Stimulated activated CD8-positive, alpha-beta memory T cell treated with anti-CD3 and anti-CD28 coated beads, Interleukin-7, amount 100 ng/mL, for 24 hours (primary cell): ENCODE measurements around the gene FRYL.
A peak's percentile ranks its signal among the peaks of the same experiment; 100 is the strongest.

Source experiments
- DNase-seq: peaks from one replicate; pipeline ENCODE4 v3.0.0-alpha.2; 2020; ENCODE audit warnings: low read depth

FRYL gene

GRCh38 chr4:48620093-48620492 is 160.0 kb downstream of the FRYL start:
- DNase-seq = no peak

DNA sequence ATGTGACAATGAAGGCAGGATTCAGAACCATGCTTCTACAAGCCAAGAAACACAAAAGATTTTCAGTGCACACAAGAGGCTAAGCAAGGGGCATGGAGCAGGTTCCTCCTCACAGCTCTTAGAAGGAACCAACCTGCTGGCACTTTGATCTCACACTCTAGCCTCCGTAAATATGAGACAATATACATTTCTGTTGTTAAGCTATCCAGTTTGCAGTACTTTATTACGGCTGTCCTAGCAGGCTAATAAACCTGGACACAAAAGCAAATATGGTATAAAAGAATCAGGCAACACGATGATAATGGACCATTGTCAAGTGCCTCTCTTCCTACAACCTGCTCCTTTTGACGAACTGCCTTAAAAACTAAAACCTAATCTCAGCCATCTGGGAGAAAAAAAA is 175.6 kb downstream of the FRYL start:
- no peak for DNase-seq

DNA sequence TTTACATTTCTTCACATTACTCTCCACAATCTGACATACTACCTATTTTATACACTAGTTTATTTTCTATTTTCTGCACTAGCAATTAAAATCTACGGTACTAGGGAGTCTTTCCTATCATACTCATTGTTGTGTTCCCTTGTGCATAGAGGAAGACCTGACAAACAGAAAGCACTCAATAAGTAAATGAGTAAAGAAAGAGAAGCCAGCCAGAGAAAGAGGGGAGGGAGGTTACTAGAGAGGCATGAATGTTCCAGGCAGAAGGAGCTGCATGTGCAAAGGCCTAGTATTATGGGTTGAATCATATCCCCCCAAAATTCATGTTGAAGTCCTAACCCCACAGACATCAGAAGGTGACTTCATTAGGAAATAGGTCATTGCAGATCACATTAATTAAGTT is 176.0 kb downstream of the FRYL start:
- DNase-seq = no peak

GRCh38 chr4:48603366-48604003 is 176.6 kb downstream of the FRYL start:
- DNase-seq = no peak

DNA sequence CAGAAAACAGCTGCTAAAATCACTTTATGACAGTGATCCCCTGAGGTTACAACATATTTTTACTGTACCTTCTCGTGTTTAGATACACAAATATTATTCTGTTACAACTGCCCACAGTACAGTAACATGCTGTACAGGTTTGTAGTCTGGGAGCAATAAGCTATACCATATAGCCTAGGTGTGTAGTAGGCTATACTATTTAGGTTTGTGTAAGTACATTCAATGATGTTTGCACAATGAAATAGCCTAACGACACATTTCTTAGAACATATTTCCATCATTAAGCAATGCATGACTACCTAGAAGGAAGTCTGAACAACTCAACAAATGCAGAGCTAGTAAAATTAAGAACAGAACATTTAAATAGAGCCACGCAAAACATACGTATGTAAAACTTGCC is 177.3 kb downstream of the FRYL start:
- no peak for DNase-seq

- DNase-seq = no peak
Measured at GRCh38 chr4:48602222-48602621, 177.9 kb downstream of the FRYL start.

GRCh38 chr4:48596336-48596735 is 183.7 kb downstream of the FRYL start:
- DNase-seq = no peak

- no peak for DNase-seq
Measured at GRCh38 chr4:48594180-48594579, 185.9 kb downstream of the FRYL start.

DNA sequence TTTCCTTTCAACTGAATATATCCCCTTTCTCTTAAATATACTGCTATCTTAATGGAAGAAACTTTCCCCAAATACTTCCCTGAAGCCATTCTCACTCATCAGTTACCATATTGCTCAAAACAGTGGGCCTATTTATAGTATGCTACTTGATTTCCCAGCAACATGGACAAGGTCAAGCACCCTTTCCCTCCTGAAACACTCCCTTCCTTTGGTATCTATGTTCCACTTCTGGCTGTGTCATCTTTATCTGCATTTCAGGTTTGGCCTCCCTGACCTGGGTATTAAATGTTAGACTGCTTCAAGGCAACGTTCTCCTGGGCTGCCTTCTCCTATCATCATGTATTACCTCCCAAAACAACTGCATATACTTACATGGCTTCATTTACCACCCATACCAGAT is 188.7 kb downstream of the FRYL start:
- DNase-seq = no peak

- DNase-seq = no peak
Measured at GRCh38 chr4:48590884-48591283, 189.2 kb downstream of the FRYL start.

DNA sequence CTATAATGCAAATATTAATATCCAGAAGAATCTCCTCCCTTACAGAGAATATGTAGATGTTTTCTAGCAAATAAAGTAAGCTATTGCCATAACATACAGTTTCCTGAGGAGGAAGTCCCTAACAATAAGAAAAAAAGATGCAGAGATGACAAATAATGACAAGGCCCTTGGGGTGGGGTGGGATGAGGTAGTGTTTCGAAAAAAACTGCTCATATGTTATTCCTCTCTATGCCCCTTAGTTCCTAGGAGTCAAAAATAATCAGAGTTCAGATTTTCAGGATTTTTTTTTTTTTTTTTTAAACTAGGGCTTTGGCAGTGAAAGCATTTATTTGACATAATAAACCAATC is 191.0 kb downstream of the FRYL start:
- DNase-seq = no peak

- DNase-seq = no peak
Measured at GRCh38 chr4:48588230-48589097, 191.6 kb downstream of the FRYL start.

- no peak for DNase-seq
Measured at GRCh38 chr4:48585401-48585800, 194.7 kb downstream of the FRYL start.

DNA sequence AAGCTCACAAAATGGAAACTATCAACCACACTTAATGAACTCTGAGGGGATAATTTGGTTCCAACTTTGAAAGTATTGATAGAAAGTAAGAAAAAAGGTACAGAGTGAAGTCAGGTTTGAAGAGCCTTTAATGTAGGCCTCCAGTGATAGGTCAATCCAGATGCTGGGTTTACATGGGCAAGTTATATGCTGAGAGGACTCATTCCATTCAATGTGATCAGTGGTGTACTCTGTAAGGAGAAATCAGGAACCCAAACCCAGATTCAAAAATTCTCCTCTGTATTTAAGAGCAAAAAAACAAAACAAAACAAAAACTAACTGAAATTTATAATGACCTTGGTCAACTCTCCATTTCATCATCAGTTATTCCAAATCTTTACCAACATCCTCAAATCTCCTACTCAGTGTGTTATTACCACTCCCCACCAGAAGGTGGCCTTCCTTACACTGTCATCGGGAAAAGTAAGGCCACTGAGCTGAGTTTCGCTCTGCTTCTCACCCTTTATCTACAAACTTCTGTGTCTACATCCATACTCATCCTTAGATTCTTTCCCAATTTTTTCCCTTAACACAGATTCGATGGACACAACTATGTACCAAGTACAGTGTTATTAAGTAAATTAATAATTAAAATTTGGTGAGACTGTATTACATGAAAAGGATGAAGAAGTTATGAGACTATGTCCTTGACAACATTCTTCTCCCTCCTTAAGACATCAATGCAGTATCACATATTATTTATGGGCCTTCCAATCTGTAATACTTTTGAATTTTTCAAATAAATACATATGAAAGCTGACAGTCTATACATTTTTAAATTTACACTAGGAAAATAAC is 201.7 kb downstream of the FRYL start:
- peak; percentile 9 for DNase-seq

GRCh38 chr4:48575964-48576363 is 204.1 kb downstream of the FRYL start:
- no peak for DNase-seq

DNA sequence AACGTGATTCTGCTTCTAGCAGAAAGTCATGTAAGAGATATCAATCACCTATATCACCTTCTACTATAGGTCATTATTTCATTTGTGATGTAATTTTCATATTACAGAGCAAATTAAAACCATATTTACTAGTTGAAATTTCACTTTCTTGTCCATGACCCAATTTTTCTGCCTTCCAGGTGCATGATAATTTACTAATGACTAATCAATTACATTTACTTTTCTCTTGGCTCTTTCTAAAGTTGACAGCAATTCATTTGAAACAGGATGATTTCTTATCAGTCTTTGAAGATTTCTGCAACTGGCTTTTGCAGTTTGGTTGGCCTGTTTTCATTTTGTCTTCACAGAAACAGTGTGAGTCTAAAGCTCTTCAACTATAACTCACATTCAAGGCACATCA is 208.6 kb downstream of the FRYL start:
- DNase-seq = no peak

DNA sequence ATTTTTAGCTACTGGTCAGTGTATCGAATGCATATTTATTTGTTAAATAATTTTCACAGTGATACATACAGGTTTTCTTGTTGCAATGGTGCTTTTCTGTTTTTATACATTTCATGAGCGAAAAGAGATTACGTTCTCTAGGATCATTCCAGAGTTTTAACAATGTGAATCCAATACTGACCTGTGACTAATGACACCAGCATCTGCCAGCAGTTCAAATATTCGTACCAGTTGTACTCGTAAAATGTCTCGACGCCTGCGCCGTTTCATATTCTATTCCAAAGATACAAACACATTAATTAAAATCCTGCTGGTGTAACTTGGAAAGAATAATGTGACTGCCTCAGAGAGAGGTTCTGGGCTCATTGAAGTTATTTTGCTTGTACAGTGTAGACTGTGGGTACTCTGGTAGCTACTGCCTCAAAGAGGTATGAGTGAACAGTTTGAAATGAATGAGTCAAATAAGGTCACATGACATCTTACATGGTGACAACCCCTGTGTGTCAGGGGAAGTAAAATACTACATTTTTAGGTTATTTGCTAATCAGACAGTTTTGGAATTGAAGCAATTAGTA is 209.3 kb downstream of the FRYL start:
- no peak for DNase-seq

DNA sequence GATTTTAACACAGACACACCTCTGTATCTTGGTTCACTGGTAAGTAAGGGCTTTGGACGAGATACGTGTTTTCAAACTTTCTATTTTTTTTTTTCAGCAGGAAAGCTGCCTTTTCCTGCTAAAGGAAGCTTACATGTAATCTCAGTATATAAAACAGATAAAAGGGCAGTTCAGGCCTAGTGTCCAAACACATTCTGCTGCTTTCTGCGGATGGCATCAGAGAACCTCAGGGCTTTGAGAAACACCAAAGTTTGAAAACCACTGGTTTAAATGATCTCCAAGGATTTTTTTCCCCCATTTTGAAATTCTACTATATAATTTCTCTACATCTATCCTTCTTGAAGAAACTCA is 214.1 kb downstream of the FRYL start:
- no peak for DNase-seq

DNA sequence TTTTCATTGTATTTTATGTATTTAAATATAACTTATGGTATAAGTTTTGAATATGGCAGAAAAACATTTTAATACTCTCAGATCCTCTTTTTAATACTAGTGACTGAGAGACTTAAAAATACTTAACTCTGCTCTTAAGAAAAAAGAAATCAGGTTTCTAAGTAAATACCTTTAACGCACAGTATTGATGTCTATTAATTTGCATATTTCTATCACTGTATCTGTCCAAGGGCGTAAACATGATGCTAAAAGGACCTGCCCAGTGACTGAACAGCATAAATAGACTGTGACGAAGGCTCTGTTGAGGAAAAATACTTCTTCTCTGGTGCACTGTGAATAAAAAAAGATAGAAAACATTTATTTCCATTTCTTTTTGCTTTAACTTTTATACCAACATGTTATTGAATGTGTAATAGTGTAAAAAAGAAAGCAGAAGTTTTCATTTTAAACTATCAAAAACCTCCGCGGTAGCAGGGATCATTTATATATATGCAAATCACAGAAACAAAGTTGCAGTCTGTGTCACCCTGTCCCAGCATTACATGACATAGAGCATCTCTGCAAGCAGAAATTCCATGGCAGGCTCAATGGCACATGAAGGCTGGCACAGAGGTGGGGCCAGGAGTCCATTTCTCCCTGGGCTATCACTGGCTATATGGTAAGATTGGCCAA is 214.6 kb downstream of the FRYL start:
- no peak for DNase-seq

DNA sequence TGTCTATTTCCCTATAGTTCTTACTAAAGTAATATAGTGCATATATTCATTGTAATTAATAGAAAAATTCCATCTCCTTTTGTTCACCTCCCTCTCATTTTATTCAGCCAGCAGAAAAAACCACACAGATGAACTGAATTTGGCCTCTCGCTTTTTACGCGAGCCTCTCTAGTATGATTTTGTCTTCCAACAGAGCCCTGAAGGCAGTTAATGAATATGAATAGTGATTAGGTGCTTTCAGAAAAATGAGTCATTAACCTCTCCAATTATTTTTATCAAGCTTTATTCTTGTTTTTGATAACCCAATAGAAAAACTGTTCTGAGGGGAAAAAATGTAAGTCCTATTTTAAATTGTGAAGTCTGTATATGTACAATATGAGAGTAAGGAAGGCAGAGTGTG is 215.9 kb downstream of the FRYL start:
- DNase-seq = no peak

DNA sequence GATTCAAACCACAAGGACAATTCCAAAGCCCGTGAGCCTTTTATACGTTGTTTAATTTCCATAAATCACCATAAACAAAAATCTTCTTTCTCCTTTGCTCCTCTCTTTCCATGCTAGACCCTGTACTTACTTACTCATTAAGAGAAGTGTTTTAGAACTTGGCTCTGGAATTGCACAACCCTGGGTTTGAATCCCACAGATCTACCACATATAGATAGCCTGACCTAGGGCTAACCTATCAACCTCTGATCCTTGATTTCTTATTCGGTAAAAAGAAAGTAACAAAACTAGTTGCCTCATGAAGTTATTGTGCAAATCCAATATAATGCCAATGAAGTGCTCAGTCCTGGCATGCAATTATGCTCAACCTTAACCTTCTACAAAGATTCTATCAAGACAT is 221.3 kb downstream of the FRYL start:
- no peak for DNase-seq

- no peak for DNase-seq
Measured at GRCh38 chr4:48558026-48558425, 222.1 kb downstream of the FRYL start.
